ENCODE results near the gene PZP.

The PZP gene

DNA sequence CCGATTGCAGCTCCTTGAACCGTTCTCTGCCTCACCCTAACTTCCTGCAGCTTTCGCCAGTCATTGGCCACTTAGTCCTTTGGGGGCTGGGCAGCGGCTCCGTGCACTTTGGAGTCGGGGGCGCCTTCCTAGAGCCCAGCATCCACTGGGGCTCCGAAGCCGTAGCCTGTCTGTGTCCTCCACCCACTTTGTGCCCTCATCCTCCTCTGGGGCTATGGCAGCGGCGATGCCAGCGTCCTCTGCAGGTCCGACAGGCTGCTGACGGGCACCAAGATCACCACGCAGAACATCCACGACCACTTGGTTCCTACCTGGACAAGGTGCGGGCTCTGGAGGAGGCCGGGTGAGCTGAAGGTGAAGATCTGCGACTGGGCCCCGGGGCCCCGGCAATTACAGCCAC is 80.7 kb downstream of the PZP start:
- no peak overlapping the region for H3K4me3 ChIP-seq (ENCODE audit: low read depth, low read length)

DNA sequence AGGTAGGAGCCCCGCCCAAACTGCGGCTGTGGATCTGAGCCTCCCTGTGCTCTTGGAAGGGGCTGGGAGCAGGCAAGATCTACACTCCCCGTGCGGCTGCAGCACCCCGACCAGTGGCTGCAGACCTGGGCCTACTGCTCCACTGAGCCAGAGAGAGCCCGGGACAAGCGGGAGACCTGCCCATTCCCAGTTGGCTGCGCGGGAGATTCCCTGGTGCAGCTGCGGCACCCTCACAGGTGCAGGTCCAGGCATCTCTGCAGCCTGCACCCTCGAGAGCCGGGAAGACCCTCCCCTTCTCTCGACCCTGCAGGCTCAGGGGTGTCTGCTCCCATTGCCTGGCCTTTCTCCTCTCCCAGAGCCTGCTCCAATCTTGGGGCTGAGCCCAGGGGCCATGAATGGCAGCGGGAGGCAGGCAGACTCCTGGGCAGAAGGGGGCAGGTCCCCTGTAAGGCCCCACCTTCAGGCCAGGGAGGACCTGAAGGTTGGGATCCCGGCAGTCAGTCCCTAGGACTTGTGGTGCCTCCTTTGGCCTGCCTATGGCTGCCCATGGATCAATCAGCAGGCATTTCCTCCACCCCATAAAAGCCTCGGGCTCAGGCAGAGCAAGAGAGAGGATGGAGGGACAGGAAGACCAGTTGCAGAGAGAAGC is 83.7 kb downstream of the PZP start:
- H3K4me3 ChIP-seq (ENCODE audit: low read depth, low read length), result no peak overlapping the region

DNA sequence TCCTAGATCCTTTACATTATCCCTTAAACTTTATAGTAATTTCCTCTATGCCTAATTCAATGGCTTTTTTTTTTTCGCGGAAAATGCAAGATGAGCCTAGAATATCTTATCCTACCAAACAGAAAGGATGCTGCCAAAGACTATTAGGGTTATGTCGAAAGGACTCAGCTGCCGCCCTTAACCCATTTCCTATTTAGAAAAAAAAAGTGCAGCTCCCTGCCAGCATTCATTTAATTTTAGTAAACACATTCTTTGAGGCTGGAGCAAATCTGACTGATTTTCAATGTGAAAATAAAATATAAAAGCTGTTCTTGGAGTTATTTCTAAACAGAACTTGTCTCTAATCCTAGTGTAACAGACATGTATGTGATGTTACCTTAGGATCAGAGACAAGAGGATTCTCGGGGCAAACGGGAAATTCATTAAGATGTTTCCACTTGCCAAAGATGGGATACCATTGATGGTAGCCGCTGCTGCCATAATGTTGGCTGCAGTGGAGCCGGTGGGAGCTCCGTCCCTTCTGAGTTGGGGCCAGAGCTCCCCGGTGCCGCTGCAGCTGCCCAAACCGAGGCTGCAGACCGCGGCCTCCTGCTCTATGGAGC is 84.3 kb downstream of the PZP start:
- no peak overlapping the region for H3K4me3 ChIP-seq (ENCODE audit: low read depth, low read length)

DNA sequence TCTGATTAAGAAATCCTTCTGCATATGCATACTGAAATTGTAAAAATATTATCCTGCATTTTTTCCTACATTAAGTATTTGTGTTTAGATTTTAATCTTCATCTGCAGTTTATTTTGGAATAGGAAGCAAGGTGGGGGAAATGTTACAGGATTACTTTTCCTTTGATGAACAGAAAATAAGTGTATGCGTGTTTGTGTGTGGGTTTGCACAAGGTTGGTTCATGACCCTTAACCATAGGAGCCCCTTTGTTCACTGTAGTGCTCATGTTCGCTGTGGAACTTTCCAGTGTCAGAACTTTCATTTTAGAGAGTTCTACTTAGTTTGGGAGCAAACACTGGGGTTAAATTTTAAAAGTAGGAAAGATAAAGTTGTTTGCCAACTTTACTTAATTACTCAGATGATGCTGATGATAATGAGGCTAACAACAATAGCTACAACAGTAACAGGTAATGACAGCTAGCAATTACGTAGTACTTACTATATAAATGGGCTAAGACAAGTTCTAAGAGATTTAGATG is 86.0 kb downstream of the PZP start:
- no peak overlapping the region for H3K4me3 ChIP-seq (ENCODE audit: low read depth, low read length)

DNA sequence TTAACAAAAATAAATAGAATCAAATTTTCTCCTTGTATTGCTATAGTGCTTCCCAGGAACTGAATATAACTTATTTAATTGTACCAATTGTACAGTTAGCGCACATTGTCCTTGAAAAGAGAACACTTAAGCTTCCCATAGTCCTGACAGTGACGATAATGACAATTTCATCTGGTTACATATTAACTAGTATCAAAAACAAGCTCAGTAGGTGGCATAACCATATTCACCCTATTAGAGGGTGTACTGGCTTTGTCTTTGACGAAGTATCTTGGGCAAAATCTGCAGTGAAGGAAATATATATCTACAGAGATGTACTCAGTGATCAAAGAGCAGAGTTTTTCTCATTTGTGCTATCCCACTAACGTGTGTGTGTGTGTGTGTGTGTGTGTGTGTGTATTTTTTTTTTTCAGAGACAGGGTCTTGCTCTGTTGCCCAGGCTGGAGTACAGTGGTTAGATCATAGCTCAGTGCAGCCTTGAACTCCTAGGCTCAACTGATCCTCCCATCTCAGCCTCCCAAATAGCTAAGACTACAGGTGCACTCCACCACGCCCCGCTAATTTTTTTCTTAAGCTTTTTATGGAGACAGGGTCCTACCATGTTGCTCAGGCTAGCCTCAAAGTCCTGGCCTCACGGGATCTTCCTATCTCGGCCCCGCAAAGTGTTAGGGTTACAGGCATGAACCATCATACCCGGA is 87.6 kb downstream of the PZP start:
- no peak overlapping the region for H3K4me3 ChIP-seq (ENCODE audit: low read depth, low read length)

DNA sequence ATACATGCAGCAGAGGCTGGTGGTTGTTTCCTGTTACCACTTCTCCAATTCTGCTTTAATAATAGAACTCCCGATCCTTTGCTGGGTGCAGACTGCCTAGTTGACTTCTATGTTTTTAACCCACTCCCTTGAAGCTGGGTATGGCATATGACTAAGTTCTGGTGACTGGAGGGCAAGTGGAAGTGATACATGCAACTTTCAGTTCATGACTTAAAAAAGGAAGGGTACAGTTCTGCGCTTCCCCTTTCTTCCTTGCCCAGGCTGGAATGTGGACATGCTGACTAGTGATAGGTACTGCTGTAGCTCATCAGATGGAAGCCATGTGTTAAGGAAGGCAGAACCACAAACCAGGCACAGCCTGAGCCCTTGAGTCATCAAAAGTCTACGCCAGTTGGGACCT is 90.0 kb downstream of the PZP start:
- H3K4me3 ChIP-seq (ENCODE audit: low read depth, low read length), result no peak overlapping the region

- no peak within 1 kb of the TSS for H3K4me3 ChIP-seq (ENCODE audit: low read depth, low read length)
Observed at GRCh38 chr12:9115731-9116559, 92.2 kb downstream of the PZP start, which contains the start of gene A2M. TSS of gene A2M (minus strand) at chr12:9115919. CDS start at chr12:9115849, 70 bp downstream.

- H3K4me3 ChIP-seq (ENCODE audit: low read depth, low read length), result no peak overlapping the region
Observed at GRCh38 chr12:9114946-9115345, 93.2 kb downstream of the PZP start.

- H3K4me3 ChIP-seq (ENCODE audit: low read depth, low read length), result no peak overlapping the region
Observed at GRCh38 chr12:9113987-9114309, 94.2 kb downstream of the PZP start.

GRCh38 chr12:9113296-9113986 is 94.8 kb downstream of the PZP start:
- H3K4me3 ChIP-seq (ENCODE audit: low read depth, low read length), result no peak overlapping the region

DNA sequence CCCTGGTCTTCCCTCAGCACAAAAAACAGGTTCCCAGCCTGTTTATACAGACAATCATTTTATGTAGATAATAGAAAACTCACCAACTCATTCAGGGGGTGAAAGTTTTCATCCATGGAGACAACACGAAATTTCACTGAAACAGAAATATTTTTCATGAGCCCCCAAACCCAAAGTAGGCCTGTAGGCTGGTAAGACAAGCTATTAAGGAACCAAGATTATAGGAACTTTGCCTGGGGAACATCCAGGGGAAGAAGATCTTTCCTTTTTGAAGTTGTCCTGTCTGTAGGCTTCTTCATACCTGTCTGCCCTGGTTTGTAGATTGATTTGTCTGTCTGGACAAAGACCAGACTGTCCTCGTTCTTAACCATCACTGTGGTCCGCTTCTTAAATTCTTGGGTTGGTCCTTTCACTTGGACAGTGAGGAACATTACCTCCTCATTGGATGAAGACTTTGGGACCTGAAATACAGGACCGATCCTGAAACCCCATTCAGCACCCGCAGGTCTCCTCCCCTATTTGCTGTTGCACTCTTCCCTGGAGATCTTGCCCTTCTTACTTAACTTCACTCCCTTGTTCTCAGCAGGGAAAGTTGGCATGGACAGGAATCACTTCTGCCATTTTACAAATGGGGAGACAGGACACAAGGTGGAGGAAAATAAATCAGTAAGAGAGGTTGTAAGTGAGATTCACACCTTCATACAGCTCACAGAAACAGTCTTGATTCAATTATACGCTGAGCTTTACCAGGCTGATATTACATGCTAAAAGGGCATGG is 95.9 kb downstream of the PZP start:
- no peak overlapping the region for H3K4me3 ChIP-seq (ENCODE audit: low read depth, low read length)

- H3K4me3 ChIP-seq (ENCODE audit: low read depth, low read length), result no peak overlapping the region
Observed at GRCh38 chr12:9111525-9111924, 96.7 kb downstream of the PZP start.

DNA sequence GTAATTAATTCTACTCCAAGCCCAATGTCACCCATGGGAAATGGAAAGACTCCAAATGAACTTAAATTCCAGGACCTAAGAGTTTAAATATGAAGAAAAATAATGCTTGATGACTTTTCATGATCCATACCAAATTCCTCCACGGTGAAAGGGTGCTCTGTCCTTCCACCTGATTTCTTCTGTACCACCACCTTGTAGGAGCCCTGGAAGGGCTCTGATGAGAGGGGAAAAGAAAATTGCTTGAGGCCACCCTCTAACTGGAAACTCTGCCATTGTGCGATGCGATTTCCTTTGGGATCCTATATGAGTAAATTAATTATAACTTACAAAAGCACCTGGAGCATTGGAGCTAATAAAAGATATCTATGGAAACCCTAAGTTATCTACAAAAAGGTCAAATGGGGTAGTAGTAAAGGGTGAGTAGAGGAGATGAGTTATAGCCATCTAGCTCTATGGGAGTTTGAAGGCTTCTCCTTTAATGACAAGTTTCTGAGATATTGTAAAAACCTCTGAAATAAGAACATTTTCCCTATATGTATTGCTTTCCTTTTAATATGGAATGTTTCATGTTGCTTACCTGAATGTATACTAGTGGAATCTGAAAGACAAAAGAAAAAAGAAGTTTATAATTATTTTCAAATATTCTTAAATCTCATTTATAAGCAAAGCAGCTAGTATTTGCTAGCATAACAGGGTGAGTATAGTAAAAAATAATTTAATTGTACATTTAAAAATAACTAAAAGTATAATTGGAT is 98.3 kb downstream of the PZP start:
- no peak overlapping the region for H3K4me3 ChIP-seq (ENCODE audit: low read depth, low read length)

- no peak overlapping the region for H3K4me3 ChIP-seq (ENCODE audit: low read depth, low read length)
Observed at GRCh38 chr12:9109213-9109522, 99.0 kb downstream of the PZP start.

- no peak overlapping the region for H3K4me3 ChIP-seq (ENCODE audit: low read depth, low read length)
Observed at GRCh38 chr12:9108504-9109212, 99.5 kb downstream of the PZP start.

GRCh38 chr12:9107542-9107873 is 100.7 kb downstream of the PZP start:
- H3K4me3 ChIP-seq (ENCODE audit: low read depth, low read length), result no peak overlapping the region

DNA sequence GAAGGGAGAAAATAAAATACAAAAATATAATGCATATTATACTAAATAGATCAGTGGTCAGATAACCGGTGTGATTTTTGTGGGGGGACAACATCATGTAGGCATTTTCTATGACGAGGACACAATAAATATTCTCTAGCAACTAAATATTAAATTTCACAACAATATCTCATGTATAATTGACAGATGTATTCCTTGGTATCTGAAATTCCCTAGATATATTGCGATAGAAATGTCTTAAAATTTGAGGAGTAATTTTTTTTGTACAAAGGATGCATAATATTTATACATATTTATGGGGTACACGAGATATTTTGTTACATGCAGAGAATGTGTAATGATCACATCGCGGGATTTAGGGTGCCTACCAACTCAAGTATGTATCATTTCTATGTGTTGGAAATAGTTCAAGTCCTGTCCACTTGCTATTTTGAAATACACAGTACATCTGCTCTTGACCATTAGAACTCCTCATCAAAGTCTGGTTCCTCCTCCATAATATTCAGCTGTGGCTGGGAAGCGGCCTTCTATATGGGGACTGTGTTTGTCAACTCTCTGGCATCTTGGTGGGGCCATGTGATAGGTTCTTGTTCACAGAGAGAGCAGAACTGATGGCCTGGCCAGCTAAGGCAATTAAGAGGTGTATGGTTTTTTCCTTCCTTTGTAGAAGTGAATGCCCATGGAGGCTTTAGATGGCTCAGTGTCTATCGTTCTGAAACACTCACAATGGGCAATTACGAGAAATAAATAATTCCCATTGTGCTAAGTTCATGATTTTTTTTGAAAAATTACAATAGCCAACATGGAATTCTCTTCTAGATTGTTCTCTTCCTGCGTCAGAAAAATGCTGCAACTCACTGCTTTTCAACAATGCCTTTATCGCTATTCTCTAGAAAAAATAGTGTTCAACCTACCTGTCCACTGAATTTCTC is 101.3 kb downstream of the PZP start:
- H3K4me3 ChIP-seq (ENCODE audit: low read depth, low read length), result no peak overlapping the region

GRCh38 chr12:9106067-9106466 is 102.1 kb downstream of the PZP start:
- no peak overlapping the region for H3K4me3 ChIP-seq (ENCODE audit: low read depth, low read length)

Data from iPS-11a (cell line).